ENCODE measurements around the gene PPIF.

DNA sequence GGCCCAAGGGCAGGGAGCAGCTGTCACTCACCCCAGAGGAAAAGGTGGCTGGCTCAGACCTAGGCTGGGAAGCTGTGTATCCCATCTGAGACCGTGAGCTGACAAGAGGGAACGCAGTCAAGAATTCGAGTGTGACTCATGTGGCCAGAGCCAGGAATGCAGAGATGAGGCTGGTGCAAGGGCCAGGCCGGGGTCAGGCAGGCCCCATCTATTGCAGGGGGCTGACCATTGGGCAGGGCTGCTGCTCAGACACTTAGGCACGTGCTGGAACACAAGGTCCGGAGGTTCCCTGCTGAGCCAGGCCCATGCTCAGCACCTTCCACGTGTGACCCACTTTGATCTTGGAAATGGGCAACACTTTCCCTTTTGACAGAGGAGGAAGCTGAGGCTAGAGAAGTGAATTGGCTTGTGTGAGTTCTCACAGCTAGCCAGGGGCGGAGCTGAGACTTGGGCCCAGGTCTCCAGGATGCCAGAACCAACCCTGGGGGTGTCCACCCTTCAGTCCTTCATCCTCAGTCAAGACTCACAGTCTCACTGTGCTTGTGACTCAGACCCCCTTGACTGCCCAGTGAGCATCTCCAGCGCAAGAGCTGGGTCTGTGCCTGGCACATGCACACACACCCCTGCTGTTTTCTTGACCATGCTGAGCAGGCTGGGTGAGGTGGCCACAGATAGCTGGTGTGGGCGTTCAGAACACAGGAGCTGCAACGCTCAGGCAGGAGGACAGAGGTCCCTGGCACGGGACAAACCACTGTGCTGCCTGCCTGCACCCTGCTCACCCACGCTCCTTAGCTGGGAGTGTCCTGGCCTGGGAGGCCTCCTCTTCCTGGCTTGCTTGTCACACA lies 47.6 kb upstream of the PPIF start:
- TF ChIP-seq CTCF (optimal IDR thresholded peaks at IDR 0.05 in 1 of 3, IDR thresholded peaks at IDR 0.05 in 1 of 3, conservative IDR thresholded peaks at IDR 0.05 in 1 of 3; ENCODE audit: extremely low read depth in 1 of 3, insufficient read depth in 2 of 3, low read length in 3 of 3) (no peak), EZH2 (IDR thresholded peaks at IDR 0.05; ENCODE audit: low read length) (no peak)

Measured in keratinocyte (primary cell).